ENCODE data around the gene METAP1D. TPM values are rescaled to one million over a fixed set of nuclear protein-coding genes. Genes with fewer than 3 reads are reported as not detected.
"Not testable (repeated sequence)": the region's sequence is repeated elsewhere in the genome, so short reads cannot be mapped to it uniquely, and the experiment has no call there.

METAP1D gene
- total RNA-seq, 1 donor from 2014 or later: 6.7 TPM

DNA sequence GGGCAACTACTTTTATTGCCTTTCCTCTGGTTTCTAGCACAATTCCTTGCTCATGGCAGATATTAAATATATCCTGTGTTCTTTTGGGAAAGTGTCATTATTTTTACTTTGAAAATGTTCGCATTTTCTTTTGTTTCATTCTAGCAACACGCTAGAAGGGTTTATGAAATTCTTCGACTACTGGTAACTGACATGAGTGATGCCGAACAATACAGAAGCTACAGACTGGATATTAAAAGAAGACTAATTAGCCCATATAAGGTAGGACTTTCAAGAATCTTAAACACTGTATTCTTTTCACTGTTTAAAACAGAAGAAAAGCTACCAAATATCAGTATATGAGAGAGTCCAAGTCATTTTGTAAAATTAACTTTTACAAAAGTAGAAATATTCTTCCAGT lies 20.6 kb upstream of the METAP1D start:
- DNase-seq: no peak
- TF ChIP-seq, protein P1, sequence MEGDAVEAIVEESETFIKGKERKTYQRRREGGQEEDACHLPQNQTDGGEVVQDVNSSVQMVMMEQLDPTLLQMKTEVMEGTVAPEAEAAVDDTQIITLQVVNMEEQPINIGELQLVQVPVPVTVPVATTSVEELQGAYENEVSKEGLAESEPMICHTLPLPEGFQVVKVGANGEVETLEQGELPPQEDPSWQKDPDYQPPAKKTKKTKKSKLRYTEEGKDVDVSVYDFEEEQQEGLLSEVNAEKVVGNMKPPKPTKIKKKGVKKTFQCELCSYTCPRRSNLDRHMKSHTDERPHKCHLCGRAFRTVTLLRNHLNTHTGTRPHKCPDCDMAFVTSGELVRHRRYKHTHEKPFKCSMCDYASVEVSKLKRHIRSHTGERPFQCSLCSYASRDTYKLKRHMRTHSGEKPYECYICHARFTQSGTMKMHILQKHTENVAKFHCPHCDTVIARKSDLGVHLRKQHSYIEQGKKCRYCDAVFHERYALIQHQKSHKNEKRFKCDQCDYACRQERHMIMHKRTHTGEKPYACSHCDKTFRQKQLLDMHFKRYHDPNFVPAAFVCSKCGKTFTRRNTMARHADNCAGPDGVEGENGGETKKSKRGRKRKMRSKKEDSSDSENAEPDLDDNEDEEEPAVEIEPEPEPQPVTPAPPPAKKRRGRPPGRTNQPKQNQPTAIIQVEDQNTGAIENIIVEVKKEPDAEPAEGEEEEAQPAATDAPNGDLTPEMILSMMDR (IDR thresholded peaks at IDR 0.05; ENCODE audit: borderline replicate concordance): no peak
- Histone ChIP-seq H3K9me3 (replicated peaks) (no peaks in the 10 kb centered on the region), H3K27me3 (ENCODE audit: low read depth) (no peaks in the 10 kb centered on the region), H3K36me3 (peaks cover 86% of the 10 kb centered on the region), H3K4me3 (no peak overlapping the region), H3K27ac (replicated peaks) (no peak overlapping the region), H3K4me1 (no peaks in the 10 kb centered on the region)
- intact Hi-C loops (cut with micrococcal nuclease): no loop called here

DNA sequence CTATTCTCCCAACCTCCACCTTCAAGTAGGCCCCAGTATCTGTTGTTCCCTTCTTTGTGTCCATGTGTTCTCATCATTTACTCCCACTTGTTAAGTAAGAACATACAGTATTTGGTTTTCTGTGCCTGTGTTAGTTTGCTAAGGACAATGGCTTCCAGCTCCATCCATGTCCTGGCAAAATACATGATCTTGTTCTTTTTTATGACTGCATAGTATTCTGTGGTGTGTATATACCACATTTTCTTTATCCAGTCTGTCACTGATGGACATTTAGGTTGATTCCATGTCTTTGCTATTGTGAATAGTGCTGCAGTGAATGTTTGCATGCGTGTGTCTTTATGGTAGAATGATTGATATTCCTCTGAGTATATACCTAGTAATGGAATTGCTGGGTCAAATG lies 15.8 kb upstream of the METAP1D start:
- peaks cover 50% of the 10 kb centered on the region for H3K36me3 ChIP-seq

GRCh38 chr2:171985076-171985475 lies 14.7 kb upstream of the METAP1D start:
- TF ChIP-seq, protein P1 (IDR thresholded peaks at IDR 0.05; ENCODE audit: borderline replicate concordance): no peak
- peaks cover 38% of the 10 kb centered on the region for H3K36me3 ChIP-seq
- intact Hi-C loops (cut with micrococcal nuclease): no loop called here

More for the DNA sequence above, 15.8 kb upstream of the METAP1D start:
- DNase-seq; H3K4me3 ChIP-seq; H3K27ac ChIP-seq (replicated peaks); H3K9me3 ChIP-seq (replicated peaks); intact Hi-C loops (cut with micrococcal nuclease); H3K4me1 ChIP-seq; H3K27me3 ChIP-seq (ENCODE audit: low read depth): not testable (repeated sequence)

GRCh38 chr2:171986778-171987177 lies 13.0 kb upstream of the METAP1D start:
- Histone ChIP-seq H3K9me3 (replicated peaks) (no peaks in the 10 kb centered on the region), H3K4me3 (no peak overlapping the region), H3K36me3 (peaks cover 23% of the 10 kb centered on the region), H3K4me1 (no peaks in the 10 kb centered on the region), H3K27ac (replicated peaks) (no peak overlapping the region), H3K27me3 (ENCODE audit: low read depth) (no peaks in the 10 kb centered on the region)
- intact Hi-C loops (cut with micrococcal nuclease): no loop called here
- TF ChIP-seq, protein P1 (IDR thresholded peaks at IDR 0.05; ENCODE audit: borderline replicate concordance): no peak
- no peak for DNase-seq

More at GRCh38 chr2:171985076-171985475, 14.7 kb upstream of the METAP1D start:
- no peaks in the 10 kb centered on the region for H3K27me3 ChIP-seq (ENCODE audit: low read depth)
- no peak for DNase-seq
- no peaks in the 10 kb centered on the region for H3K9me3 ChIP-seq (replicated peaks)
- H3K4me3 ChIP-seq: no peak overlapping the region
- no peaks in the 10 kb centered on the region for H3K4me1 ChIP-seq
- H3K27ac ChIP-seq (replicated peaks): no peak overlapping the region

DNA sequence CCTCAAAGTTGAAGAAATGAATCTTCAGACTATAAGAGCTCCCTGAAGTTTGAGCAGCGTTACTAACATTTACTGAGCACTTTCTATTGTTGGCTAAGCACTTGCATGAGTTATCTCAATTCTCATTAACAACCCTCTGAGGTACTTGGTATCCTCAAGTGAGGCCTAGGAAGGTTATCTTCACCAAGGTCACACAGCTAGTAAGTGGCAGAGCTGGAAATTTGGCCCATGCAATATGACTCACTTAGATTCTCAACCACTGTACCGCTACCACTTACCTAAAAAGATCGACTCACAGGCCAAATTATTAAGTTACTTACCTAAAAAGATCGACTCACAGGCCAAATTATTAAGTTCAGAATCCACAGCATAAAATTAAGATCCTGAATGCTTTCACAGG lies 8.7 kb upstream of the METAP1D start:
- Histone ChIP-seq H3K4me1 (no peaks in the 10 kb centered on the region), H3K27ac (replicated peaks) (no peak overlapping the region), H3K4me3 (no peak overlapping the region), H3K9me3 (replicated peaks) (no peaks in the 10 kb centered on the region), H3K36me3 (no peaks in the 10 kb centered on the region), H3K27me3 (ENCODE audit: low read depth) (no peaks in the 10 kb centered on the region)
- TF ChIP-seq, protein P1 (IDR thresholded peaks at IDR 0.05; ENCODE audit: borderline replicate concordance): no peak
- intact Hi-C loops (cut with micrococcal nuclease): no loop called here
- no peak for DNase-seq

DNA sequence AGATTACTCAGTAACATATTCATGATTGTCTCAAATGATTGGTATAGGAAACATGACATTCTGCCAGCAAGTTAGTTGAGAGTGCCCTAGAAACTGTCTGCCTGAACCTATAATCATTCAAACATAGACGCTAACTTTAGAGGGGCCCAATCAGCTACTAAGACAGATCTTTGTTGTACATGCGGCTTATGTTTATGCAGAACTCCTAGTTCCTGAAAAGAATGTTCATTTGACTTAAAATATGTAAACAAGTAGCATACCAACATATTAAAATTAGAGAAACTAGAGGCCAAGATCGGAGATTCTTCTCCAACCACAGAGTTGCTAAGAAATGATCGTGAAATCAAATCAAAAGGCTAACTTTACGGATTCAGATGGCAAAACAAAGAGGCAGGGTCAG lies 4.2 kb upstream of the METAP1D start:
- peaks cover 4% of the 10 kb centered on the region for H3K27me3 ChIP-seq (ENCODE audit: low read depth)
- no peak for DNase-seq
- no peak overlapping the region for H3K27ac ChIP-seq (replicated peaks)
- no peak overlapping the region for H3K4me3 ChIP-seq
- TF ChIP-seq, protein P1 (IDR thresholded peaks at IDR 0.05; ENCODE audit: borderline replicate concordance): no peak
- H3K4me1 ChIP-seq: peaks cover 15% of the 10 kb centered on the region
- intact Hi-C loops (cut with micrococcal nuclease): no loop called here
- H3K9me3 ChIP-seq (replicated peaks): no peaks in the 10 kb centered on the region
- H3K36me3 ChIP-seq: no peaks in the 10 kb centered on the region
